Endodermal cell (in vitro differentiated cells): Measurements from ENCODE around the gene KIAA0825. TPM values are rescaled to one million over a fixed set of nuclear protein-coding genes. Genes with fewer than 3 reads are reported as not detected.
A peak's percentile ranks its signal among the peaks of the same experiment; 100 is the strongest.

ENCODE experiments used
- DNase-seq: peaks from one replicate; pipeline ENCODE4 v3.0.0-alpha.2; 2017
- H3K27ac ChIP-seq: 2 replicates; pipeline ENCODE4 v1.5.1; 2013; ENCODE audit warnings: mild to moderate bottlenecking, low read depth, low read length, moderate library complexity
- H3K27me3 ChIP-seq: 2 replicates; pipeline ENCODE4 v1.6.1; 2013; ENCODE audit warnings: mild to moderate bottlenecking, low read length, moderate library complexity; ENCODE audit not compliant: insufficient read depth, control insufficient read depth, poor library complexity, severe bottlenecking
- H3K36me3 ChIP-seq: 2 replicates; pipeline ENCODE4 v1.7.0; 2013; ENCODE audit warnings: mild to moderate bottlenecking, low read length, moderate library complexity; ENCODE audit not compliant: control insufficient read depth, insufficient read depth
- H3K4me1 ChIP-seq: one replicate; pipeline ENCODE4 v1.7.0; 2013; ENCODE audit warnings: low read length; ENCODE audit not compliant: control insufficient read depth, insufficient read depth
- H3K4me3 ChIP-seq: 2 replicates; pipeline ENCODE4 v1.5.1; 2013; ENCODE audit warnings: mild to moderate bottlenecking, low read length, moderate library complexity
- H3K9ac ChIP-seq: 2 replicates; pipeline ENCODE4 v1.6.1; 2013; ENCODE audit warnings: mild to moderate bottlenecking, low read length, moderate library complexity; ENCODE audit not compliant: poor library complexity, severe bottlenecking; ENCODE audit errors: extremely low read depth
- H3K9me3 ChIP-seq: 2 replicates; pipeline ENCODE4 v1.6.1; 2013; ENCODE audit warnings: mild to moderate bottlenecking, low read length, moderate library complexity; ENCODE audit not compliant: control insufficient read depth
- H3K27ac Mint-ChIP-seq: 2 replicates; pipeline ENCODE4 v1.8.0; 2020; ENCODE audit warnings: mixed read lengths
- H3K27me3 Mint-ChIP-seq: 2 replicates; pipeline ENCODE4 v1.8.0; 2021; ENCODE audit warnings: mild to moderate bottlenecking, mixed read lengths; ENCODE audit not compliant: insufficient read depth
- H3K36me3 Mint-ChIP-seq: 2 replicates; pipeline ENCODE4 v1.8.0; 2020; ENCODE audit warnings: low read depth, mixed read lengths
- H3K4me1 Mint-ChIP-seq: 2 replicates; pipeline ENCODE4 v1.8.0; 2020; ENCODE audit warnings: mixed read lengths
- H3K4me3 Mint-ChIP-seq: 2 replicates; pipeline ENCODE4 v1.8.0; 2020; ENCODE audit warnings: mild to moderate bottlenecking, moderate library complexity, mixed read lengths
- H3K9me3 Mint-ChIP-seq: 2 replicates; pipeline ENCODE4 v1.8.0; 2020; ENCODE audit warnings: mild to moderate bottlenecking, mixed read lengths
- CTCF ChIP-seq: fragments of 200-600 bp; sonication (generic); conservative IDR thresholded peaks from 2 replicates; pipeline ENCODE4 v1.5.0; 2021; ENCODE audit warnings: antibody characterized with exemption, mild to moderate bottlenecking
- WGBS, 2 experiments: methylation state at CpG; one replicate each; pipeline versions ENCODE4 v1.1.5 to v1.1.7; 2013; ENCODE audit warnings: missing lambda C conversion rate in 2 of 2, mixed read lengths in 1 of 2; ENCODE audit not compliant: insufficient coverage in 1 of 2, insufficient read length in 1 of 2; 5-methylcytosine and 5-hydroxymethylcytosine counted together
- total RNA-seq, 2 donors: library from RNA; stranded (reverse); fragmentation: NEBNext Ultra II Directional in 1 of 2; extraction: Animal tissue kit (Norgen Biotek cat#: 25700) in 1 of 2; gene quantifications; 2 replicates in 1 of 2; 3 replicates in 1 of 2; pipeline ENCODE4 v1.2.1, GENCODE V29; 2021

Gene KIAA0825
- total RNA-seq, 2 donors from 2014 or later, result 2.6 to 3.1 TPM

- WGBS, 2 experiments, result 90 to 95% methylated on average over 3 of the region's 3 CpGs
- no peaks in the 10 kb centered on the region for H3K36me3 ChIP-seq
- H3K36me3 Mint-ChIP-seq, result peaks cover 18% of the 10 kb centered on the region
- peaks cover 15% of the 10 kb centered on the region for H3K4me1 Mint-ChIP-seq
- no peak for TF ChIP-seq CTCF
- H3K27ac Mint-ChIP-seq, result peak overlapping the region; percentile 2
- H3K4me1 ChIP-seq, result no peaks in the 10 kb centered on the region
- no peak overlapping the region for H3K4me3 Mint-ChIP-seq
- H3K4me3 ChIP-seq, result no peak overlapping the region
- DNase-seq, result no peak
- H3K9ac ChIP-seq, result no peak overlapping the region
- no peak overlapping the region for H3K27ac ChIP-seq
- peaks cover 14% of the 10 kb centered on the region for H3K9me3 Mint-ChIP-seq
- peaks cover 10% of the 10 kb centered on the region for H3K9me3 ChIP-seq
- no peaks in the 10 kb centered on the region for H3K27me3 Mint-ChIP-seq
- H3K27me3 ChIP-seq, result no peaks in the 10 kb centered on the region
These were observed 350.2 kb downstream of the KIAA0825 start for GRCh38 chr5:94268226-94268625.

GRCh38 chr5:94267350-94267899 is 351.0 kb downstream of the KIAA0825 start:
- Histone ChIP-seq H3K27me3 (no peaks in the 10 kb centered on the region), H3K9ac (no peak overlapping the region), H3K27ac (no peak overlapping the region), H3K9me3 (peaks cover 10% of the 10 kb centered on the region), H3K4me1 (no peaks in the 10 kb centered on the region), H3K36me3 (no peaks in the 10 kb centered on the region), H3K4me3 (no peak overlapping the region)
- H3K36me3 Mint-ChIP-seq, result peaks cover 18% of the 10 kb centered on the region
- 87 to 100% methylated on average over 2 to 3 of the region's 4 CpGs for WGBS, 2 experiments
- peaks cover 15% of the 10 kb centered on the region for H3K4me1 Mint-ChIP-seq
- DNase-seq, result no peak
- no peaks in the 10 kb centered on the region for H3K27me3 Mint-ChIP-seq
- peak overlapping the region; percentile 9 for H3K27ac Mint-ChIP-seq
- no peak for TF ChIP-seq CTCF
- H3K4me3 Mint-ChIP-seq, result no peak overlapping the region
- H3K9me3 Mint-ChIP-seq, result peaks cover 14% of the 10 kb centered on the region

GRCh38 chr5:94266170-94266569 is 352.2 kb downstream of the KIAA0825 start:
- Mint-ChIP-seq H3K4me1 (peaks cover 15% of the 10 kb centered on the region), H3K9me3 (peaks cover 14% of the 10 kb centered on the region), H3K27me3 (no peaks in the 10 kb centered on the region), H3K4me3 (no peak overlapping the region), H3K27ac (no peak overlapping the region), H3K36me3 (peaks cover 13% of the 10 kb centered on the region)
- no peak for TF ChIP-seq CTCF
- Histone ChIP-seq H3K4me1 (no peaks in the 10 kb centered on the region), H3K27ac (no peak overlapping the region), H3K4me3 (no peak overlapping the region), H3K9me3 (peaks cover 10% of the 10 kb centered on the region), H3K36me3 (no peaks in the 10 kb centered on the region), H3K27me3 (no peaks in the 10 kb centered on the region), H3K9ac (no peak overlapping the region)
- DNase-seq, result no peak
